ENCODE results near the gene PIK3R1.

DNA sequence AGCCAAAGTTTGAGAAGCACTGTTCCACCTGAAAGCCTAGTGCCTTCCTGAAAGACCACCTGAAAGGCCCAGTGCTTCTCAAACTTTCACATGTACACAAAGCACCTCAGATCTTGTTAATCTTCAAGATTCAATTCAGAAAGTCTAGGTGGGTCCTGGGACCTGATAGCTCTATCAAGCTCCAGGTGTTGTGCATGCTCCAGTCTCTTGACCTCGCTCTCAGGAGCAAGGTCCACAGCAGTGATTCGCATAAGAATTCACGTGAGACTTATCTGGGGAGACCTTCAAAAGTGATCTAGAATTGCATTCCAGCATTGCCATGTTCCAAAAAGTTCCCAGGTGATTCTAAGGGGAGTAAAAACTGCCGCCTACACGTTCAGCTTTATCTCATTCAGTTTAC lies 102.1 kb downstream of the PIK3R1 start:
- TF ChIP-seq, protein P1, sequence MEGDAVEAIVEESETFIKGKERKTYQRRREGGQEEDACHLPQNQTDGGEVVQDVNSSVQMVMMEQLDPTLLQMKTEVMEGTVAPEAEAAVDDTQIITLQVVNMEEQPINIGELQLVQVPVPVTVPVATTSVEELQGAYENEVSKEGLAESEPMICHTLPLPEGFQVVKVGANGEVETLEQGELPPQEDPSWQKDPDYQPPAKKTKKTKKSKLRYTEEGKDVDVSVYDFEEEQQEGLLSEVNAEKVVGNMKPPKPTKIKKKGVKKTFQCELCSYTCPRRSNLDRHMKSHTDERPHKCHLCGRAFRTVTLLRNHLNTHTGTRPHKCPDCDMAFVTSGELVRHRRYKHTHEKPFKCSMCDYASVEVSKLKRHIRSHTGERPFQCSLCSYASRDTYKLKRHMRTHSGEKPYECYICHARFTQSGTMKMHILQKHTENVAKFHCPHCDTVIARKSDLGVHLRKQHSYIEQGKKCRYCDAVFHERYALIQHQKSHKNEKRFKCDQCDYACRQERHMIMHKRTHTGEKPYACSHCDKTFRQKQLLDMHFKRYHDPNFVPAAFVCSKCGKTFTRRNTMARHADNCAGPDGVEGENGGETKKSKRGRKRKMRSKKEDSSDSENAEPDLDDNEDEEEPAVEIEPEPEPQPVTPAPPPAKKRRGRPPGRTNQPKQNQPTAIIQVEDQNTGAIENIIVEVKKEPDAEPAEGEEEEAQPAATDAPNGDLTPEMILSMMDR (IDR thresholded peaks at IDR 0.05): no peak
- TF ChIP-seq POLR2AphosphoS5 (IDR thresholded peaks at IDR 0.05): no peak

Data from prostate gland (tissue), 2 donors.